NCI-H187 (cell line): ENCODE results near the gene OBSCN.
"Not testable (repeated sequence)": the region's sequence is repeated elsewhere in the genome, so short reads cannot be mapped to it uniquely, and the experiment has no call there.

Source experiments
- DNase-seq, 2 experiments: peaks; one replicate each; lab custom pipeline; 2025; lab: John Stamatoyannopoulos, UW

OBSCN gene

GRCh38 chr1:228263636-228264035 is 55.8 kb downstream of the OBSCN start:
- no peak for DNase-seq

DNA sequence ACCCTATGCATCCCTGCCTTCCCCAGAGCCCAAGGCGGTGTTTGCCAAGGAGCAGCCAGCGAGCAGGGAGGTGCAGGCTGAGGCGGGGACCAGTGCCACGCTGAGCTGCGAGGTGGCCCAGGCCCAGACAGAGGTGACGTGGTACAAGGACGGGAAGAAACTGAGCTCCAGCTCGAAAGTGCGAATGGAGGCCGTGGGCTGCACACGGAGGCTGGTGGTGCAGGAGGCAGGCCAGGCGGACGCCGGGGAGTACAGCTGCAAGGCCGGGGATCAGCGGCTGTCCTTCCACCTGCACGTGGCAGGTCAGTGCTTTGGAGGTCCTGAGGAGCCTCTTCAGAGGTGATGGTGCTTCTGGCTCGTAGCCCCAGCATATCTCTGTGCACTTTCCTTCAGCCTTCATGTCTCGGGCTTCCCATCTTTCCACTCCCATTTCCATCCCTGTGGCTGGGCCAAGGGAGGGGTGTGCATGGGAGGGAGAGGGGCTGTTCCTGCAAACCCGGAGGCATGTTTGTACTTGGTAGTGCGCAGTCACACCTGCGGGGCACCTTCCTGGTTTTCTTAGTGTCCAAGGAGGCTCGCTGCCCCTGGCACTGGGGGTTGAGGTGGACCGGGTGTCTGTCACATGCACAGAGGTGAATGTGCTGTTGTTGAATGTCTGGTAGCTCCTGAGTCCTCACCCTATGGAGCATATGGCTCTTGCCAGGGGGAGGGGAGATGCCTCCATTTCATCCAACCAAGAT is 56.4 kb downstream of the OBSCN start:
- no peak for DNase-seq

DNA sequence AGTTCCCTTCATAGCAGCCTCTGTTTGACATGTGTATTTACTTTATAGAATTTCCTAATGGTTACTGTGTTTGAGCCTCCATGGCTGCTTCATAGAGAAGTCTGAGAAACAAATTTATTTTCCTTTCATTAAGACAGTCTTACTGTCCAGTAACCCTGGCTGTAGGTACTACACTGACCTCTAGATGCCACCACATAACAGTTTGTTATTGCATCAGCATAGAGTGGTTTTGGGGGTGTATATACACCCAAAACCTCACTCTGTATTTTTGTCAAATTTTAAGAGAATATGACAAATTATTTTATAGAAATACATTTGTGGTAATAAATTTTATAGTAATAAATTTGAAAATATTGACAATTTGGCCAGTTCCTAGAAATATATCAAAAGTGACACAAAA is 57.3 kb downstream of the OBSCN start:
- DNase-seq: no peak

GRCh38 chr1:228267962-228268880 is 60.4 kb downstream of the OBSCN start:
- DNase-seq: no peak

GRCh38 chr1:228268881-228269265 is 61.0 kb downstream of the OBSCN start:
- no peak for DNase-seq

GRCh38 chr1:228269431-228269830 is 61.6 kb downstream of the OBSCN start:
- DNase-seq: not testable (repeated sequence)

DNA sequence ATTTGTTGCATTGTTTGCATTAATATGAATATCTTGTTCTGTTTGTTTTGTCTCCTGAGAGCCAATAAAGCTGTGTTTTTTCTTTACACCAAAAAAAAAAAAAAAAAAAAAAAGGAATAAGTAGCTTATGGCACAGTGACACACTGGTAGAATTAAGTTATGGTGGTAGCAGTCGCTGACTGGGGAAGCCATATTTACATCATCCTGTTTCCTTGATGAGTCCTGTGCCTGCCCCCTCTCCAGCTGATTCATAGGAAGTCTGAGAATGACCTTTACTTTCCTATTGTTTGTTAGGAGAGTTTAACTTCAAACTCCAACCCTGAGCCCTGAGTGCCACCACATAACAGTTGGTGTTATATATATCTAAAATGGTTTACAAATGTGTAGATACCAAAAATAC is 62.2 kb downstream of the OBSCN start:
- no peak for DNase-seq

DNA sequence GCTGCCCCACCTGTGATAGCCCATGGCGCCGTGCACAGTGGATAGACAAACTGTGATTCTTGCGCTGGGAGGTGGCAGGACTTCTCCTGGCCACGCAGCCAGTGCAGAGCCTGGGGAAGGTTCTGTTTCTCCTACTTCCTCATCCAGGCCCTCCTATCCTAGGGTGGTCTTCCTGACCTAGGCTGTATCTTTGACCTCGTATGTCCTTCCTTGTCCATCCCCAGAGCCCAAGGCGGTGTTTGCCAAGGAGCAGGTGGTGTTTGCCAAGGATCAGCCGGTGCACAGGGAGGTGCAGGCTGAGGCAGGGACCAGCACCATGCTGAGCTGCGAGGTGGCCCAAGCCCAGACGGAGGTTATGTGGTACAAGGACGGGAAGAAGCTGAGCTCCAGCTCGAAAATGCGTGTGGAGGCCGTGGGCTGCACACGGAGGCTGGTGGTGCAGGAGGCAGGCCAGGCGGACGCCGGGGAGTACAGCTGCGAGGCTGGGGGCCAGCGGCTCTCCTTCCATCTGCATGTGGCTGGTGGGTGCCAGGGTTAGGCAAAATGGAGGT is 63.9 kb downstream of the OBSCN start:
- no peak for DNase-seq

DNA sequence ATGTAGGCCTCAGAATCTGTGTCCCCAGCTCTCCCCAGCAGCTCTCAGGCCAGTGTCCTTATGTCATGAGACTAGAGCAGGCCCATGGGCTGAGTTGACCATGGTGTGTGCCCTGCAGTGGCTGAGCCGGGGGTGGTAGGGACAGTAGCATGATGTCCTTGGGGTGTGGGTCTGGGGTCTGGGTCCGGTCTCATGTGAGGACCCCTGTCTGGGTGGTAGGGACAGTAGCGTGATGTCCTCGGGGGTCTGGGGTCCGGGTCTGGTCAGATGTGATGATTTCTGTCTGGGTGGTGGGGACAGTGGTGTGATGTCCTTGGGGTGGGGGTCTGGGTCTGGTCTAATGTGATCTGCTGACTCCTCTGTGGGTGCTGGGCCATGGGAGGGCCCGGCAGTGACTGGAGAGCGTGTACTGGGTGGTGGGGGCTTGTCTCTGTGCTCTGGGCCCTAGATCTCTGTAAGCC is 64.5 kb downstream of the OBSCN start:
- no peak for DNase-seq

- no peak for DNase-seq
Measured at GRCh38 chr1:228272831-228273571, 65.2 kb downstream of the OBSCN start.

DNA sequence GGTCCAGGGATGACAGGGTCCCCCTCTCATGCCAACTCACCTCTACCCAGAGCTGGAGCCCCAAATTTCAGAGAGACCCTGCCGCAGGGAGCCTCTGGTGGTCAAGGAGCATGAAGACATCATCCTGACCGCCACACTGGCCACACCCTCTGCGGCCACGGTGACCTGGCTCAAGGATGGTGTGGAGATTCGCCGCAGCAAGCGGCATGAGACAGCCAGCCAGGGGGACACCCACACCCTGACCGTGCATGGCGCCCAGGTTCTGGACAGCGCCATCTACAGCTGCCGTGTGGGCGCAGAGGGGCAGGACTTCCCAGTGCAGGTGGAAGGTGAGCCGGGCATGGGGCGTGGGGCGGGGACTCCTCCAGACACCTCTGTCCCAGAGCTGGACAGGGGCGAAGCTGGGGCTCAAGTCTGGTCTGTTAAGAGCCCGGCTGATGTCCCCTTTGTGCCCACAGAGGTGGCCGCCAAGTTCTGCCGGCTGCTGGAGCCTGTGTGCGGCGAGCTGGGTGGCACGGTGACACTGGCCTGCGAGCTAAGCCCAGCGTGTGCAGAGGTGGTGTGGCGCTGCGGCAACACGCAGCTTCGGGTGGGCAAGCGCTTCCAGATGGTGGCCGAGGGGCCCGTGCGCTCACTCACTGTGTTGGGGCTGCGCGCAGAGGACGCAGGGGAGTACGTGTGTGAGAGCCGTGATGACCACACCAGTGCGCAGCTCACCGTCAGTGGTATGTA is 66.0 kb downstream of the OBSCN start:
- DNase-seq: no peak

DNA sequence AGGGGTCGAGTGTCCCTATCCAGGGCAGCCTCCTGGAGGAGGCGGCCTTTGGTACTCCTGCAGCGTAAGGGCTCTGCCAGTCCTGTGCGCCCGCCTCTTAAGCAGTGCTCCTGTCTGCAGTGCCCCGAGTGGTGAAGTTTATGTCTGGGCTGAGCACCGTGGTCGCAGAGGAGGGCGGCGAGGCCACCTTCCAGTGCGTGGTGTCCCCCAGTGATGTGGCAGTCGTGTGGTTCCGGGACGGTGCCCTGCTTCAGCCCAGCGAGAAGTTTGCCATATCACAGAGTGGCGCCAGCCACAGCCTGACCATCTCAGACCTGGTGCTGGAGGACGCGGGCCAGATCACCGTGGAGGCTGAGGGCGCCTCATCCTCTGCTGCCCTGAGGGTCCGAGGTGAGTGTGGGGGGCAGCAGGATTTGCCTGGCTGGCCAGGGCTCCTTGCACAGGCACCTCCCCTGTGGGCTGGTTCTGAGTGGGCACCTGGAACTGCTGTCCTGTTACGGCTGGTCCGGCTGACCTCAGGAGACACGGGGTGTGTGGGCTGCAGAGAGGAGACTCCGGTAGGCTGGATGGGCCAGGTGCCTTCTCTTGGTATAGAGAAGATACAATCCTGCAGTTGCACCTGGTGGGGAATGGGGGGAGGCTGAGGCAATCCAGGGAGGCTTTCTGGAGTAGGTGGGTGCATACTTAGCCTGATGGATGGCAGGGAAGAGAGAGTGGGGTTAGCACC is 66.8 kb downstream of the OBSCN start:
- no peak for DNase-seq

- DNase-seq: no peak
Measured at GRCh38 chr1:228275179-228275429, 67.3 kb downstream of the OBSCN start.

- no peak for DNase-seq
Measured at GRCh38 chr1:228275430-228276173, 67.8 kb downstream of the OBSCN start.

- no peak for DNase-seq
Measured at GRCh38 chr1:228276174-228276831, 68.5 kb downstream of the OBSCN start.

GRCh38 chr1:228276901-228277490 is 69.2 kb downstream of the OBSCN start:
- DNase-seq: no peak

DNA sequence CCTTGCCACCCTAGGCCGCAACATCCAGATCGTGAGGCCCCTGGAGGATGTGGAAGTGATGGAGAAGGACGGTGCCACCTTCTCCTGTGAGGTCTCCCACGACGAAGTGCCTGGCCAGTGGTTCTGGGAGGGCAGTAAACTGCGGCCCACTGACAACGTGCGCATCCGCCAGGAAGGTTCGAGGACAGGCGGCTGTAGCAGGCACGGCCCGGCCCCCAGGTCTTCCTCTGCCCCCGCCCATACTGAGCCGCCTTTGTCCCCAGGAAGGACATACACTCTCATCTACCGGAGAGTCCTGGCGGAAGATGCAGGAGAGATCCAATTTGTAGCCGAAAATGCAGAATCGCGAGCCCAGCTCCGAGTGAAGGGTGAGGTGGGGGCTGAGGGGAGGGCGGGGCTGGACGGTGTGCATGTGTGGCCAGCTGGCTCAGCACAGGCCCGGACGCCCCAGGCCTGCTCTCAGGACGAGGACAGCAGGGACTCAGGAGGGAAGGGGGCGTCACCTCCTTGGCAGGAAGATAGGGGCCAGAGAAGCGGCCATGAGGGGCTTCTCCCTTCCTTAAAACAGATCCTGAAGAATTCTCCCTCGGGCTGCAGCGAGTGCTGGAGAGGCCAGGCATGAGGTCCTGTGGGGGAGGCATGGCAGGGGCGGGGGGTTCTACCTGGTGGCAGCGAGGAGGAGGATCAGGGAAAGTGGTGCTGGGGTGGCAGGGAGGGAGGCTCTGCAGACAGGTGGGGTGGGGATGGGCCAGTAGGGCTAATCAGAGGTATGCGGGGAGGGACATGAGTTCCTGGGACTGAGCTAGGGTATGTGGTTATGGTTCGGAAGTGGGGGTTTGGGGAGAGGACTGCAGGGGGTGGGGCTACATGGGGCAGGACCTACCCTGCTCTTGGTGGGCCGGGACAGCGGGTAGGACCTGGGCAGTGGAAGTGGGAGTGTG is 69.9 kb downstream of the OBSCN start:
- DNase-seq: no peak

GRCh38 chr1:228278432-228278941 is 70.6 kb downstream of the OBSCN start:
- no peak for DNase-seq
